Anterior cingulate cortex (tissue), 58 donors: Measurements from ENCODE around the gene LNX1.

Source experiments
- DNase-seq, 58 donors: peaks; one replicate each; lab custom pipeline; 2025; lab: John Stamatoyannopoulos, UW

The LNX1 gene

DNA sequence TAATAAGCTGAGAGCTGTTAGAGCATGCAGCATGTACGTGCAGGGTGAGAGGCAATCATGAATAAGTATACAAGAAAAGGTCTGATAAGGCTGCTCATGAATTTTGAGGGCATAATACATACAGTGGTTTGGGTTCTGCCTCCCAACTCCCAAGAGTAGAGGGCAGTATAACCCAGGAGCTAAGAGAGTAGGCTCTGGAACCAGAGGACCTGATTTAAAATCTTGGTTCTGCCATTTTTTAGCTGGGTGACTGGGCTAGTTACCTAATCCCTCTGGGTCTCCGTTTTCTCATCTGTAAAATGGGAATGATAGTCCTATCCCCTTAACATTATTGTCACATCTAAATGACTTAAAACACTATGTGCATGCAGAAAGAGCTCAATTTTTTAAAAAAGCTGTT is 85.3 kb downstream of the LNX1 start:
- no peak for DNase-seq

DNA sequence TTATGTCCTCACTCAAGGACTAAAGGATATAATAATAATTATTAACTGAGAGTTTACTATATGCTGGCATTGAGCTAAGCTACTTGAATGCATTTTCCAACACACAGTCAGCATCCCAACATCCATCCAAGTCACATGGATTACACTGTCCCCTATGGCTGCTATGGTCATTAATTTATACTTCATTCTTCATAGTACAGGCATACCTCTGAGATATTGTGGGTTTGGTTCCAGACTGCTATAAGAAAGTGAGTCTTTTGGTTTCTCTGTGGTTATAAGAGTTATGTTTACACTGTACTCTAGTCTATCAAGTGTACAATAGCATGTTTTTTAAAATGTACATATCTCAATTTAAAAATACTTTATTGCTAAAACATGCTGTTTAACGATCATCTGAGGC is 89.2 kb downstream of the LNX1 start:
- DNase-seq, result no peak

- no peak for DNase-seq
Observed at GRCh38 chr4:53501561-53501960, 89.7 kb downstream of the LNX1 start.

- DNase-seq, result no peak
Observed at GRCh38 chr4:53500546-53500945, 90.7 kb downstream of the LNX1 start.

DNA sequence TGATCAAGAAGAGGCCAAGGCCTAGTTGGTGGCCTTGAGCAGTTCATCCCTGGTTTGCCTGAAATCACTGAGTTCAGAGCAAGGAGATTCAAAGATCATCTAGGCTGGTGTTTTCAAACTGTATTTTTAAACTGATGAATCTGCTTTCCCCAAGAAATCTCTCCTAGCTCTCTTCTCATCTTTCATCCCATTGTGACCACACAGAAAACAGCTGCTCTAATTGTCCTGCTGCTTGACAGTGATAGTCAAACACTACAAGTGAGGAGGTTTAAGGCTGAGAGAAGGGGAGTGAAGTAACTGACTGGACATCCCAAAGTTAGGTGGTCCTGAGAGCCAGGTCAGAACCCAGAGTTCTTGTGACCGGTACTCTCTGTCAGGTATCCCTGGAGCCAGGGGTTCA is 91.5 kb downstream of the LNX1 start:
- DNase-seq, result no peak

DNA sequence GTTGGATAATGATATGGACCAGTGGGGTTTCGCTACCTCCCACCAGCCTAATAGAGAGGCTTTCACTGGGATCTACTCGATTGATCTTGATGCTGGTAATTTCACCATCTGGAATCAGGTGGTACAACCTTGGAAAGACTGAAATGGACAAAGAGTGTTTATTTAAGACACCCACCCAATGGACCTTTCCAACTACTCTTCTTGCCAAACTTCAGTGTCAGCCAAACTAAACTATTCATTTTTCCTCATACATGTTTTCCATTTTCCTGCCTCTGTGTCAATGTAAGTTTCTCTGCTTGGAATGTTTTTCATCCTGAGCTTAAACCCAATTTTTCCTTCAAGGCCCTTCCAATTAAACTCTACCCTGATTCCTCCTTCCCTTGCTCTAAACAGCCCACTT is 92.6 kb downstream of the LNX1 start:
- DNase-seq, result no peak

GRCh38 chr4:53497487-53498244 is 93.6 kb downstream of the LNX1 start:
- no peak for DNase-seq

- no peak for DNase-seq
Observed at GRCh38 chr4:53494851-53495250, 96.4 kb downstream of the LNX1 start.

- peak in 1 of 58 donors; percentile 1 for DNase-seq
Observed at GRCh38 chr4:53490965-53491622, 100.2 kb downstream of the LNX1 start.

DNA sequence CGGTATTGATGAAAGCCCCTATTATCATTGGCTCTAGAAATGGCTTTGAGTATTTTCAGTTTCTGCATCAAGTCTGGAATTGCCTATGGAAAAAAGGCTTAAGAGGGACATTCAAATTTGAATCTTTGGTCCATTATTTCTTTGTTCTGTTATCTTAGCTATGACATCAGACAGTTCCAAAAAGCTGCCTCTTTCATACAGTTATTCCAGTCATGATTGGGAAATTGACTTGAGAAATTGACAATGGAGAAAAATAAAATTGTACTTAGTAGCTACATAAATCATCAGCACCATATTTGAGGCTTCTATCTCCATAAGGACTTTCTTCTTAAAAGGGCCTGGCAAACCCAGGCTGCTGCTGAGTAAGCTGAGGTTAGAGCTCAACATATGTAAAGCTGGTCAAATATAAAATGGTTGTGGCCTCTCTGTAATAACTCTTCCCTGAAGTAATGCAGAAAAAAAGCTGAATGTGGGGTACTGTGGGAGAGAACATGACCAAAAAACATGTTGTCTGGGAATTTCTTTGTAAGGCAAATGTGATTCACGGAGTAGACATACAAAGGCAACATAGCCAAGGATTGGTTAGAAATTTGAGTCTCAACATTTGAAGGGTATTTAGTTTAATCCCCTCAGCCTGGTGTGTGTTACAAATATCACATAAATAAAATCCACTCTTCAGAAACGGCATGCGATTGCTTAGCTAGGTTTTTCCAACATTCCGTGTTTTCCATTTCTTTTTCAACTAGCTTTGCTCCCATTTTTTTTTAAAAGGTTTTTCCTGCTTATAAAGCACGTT is 100.9 kb downstream of the LNX1 start:
- no peak for DNase-seq

DNA sequence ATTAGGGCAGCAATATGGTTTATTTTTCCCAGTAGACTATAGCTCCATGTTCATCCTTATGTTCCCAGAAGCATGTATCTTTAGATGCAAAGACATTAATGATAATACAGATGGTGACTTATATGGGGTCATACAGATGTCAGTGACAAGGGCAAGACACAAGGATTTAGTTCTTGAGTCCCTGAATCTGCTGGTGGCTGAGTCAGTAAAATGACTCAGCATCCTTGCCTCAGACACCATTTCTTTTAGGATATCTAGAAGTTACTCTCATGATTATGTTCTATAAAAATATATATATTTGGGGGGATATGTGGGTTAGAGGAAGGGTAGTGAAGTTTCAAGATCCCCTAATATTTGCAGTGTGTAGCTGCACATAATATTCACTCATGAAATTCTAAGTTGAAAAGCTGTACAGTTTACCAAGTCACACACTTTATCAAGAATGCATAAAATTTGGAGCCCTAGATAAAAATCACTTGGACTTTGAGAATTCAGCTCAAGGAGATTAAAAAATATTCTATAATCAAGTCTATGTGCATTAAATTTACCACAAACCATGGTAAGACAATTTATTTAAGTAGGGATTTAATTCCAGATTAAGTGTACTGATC is 101.9 kb downstream of the LNX1 start:
- DNase-seq, result no peak

- DNase-seq, result no peak
Observed at GRCh38 chr4:53487766-53488165, 103.5 kb downstream of the LNX1 start.

DNA sequence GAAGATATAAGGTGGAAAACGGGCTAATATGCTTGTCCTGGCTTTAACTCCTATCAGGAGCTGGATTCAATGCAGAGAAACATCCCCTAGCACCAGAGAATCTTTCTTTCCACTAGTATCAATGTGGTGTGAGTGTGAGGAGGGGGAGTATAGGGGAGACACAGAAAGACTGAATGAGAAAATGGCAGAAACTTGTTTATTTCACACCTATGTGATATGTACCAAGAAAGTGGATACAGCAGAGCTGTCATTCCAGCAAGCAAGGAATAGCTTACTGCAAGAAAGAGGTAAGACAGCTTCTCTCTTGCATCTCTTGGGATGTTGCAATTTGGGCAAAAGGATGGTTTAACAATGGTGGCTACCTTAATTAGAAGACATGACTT is 105.6 kb downstream of the LNX1 start:
- DNase-seq, result no peak

DNA sequence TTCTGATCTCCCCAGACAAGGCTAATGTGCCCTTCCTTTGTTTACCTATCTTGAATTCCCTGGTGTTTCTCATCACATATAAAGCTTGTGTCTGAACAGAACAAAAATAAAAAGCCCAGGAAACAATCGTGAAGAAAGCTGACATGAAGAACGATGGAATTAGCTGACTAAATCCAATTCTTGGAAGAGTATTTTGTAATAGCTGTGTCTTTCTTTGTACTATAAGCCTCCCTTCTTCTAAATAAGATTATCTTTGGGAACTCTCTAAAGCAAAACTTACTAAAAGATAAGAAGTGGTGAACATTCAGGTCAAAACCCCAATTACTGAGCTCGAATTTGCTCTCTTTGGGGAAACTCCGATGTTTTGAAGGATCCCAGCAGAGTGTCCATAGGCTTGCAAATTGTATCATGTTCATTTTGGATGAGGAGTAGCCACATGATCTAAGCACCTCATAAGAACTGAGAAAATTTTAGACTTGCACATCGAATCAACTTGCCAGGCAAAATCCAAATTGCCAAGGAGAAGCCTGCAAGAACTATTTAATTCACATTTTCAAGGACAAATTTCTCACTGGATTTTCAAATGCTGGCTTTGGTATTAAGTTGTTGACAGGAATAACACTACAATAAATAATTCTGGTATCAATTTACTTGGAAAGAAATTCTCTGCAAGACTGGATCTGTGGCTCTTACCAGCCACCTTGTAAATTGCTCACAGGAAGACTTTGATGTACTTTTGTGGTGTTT is 106.2 kb downstream of the LNX1 start:
- no peak for DNase-seq

GRCh38 chr4:53483250-53483649 is 108.0 kb downstream of the LNX1 start:
- no peak for DNase-seq

GRCh38 chr4:53481586-53481985 is 109.7 kb downstream of the LNX1 start:
- no peak for DNase-seq

- no peak for DNase-seq
Observed at GRCh38 chr4:53480909-53481308, 110.4 kb downstream of the LNX1 start.

- DNase-seq, result no peak
Observed at GRCh38 chr4:53479736-53480525, 111.4 kb downstream of the LNX1 start.

DNA sequence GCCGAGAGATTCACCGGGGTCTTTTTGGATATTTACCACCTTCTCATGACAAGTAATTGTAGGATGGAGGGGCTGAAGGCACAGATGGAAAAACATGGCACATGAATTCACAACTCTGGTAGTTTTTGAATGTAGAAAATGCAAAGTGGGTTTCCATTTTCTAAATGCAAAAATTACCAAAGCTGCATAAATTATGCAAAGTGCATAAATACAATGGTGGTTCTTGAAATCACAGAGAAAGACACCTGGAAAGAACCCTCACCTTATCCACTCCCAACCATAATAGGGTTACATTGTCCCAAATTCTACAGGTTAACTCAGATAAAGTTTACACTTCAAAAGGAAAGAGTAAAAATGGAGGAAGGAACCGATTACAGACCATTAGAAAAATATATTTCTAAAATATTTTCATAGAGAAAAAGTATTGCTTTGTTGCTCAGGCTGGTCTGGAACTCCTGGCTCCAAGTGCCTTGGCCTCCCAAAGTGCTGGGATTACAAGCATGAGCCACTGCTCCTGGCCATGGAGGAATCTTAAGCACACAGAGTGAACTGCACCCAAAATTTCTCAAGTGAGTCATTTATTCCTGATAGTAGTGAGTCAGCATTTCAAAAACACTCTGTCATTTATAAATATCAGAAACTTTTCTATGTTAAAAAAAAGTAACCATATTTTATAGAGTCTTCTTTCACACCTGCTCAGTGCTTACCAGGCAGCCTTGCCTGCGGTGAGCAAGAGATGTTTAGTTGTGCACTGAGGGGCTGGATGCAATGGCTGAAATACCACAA is 112.4 kb downstream of the LNX1 start:
- DNase-seq, result no peak
